NCI-H2081 treated with DMSO at 0.1 percent for 48 hours (cell line): ENCODE measurements around the gene CACNA1B.
"Not testable (repeated sequence)": the region's sequence is repeated elsewhere in the genome, so short reads cannot be mapped to it uniquely, and the experiment has no call there.

Source experiments
- DNase-seq: peaks from one replicate; lab custom pipeline; 2025; lab: John Stamatoyannopoulos, UW

The CACNA1B gene

GRCh38 chr9:138143491-138143890 is 265.9 kb downstream of the CACNA1B start:
- DNase-seq: not testable (repeated sequence)

GRCh38 chr9:138147556-138147955 is 270.0 kb downstream of the CACNA1B start:
- not testable (repeated sequence) for DNase-seq

- DNase-seq: not testable (repeated sequence)
Observed at GRCh38 chr9:138149672-138150656, 272.4 kb downstream of the CACNA1B start.

GRCh38 chr9:138155788-138156187 is 278.2 kb downstream of the CACNA1B start:
- DNase-seq: not testable (repeated sequence)

- DNase-seq: not testable (repeated sequence)
Observed at GRCh38 chr9:138166793-138167192, 289.2 kb downstream of the CACNA1B start.
